GM19238 (cell line): ENCODE measurements around the gene CCT6A.
"Not testable (repeated sequence)": the region's sequence is repeated elsewhere in the genome, so short reads cannot be mapped to it uniquely, and the experiment has no call there.

Source experiments
- DNase-seq: peaks from one replicate; pipeline ENCODE4 v3.0.0; 2011; ENCODE audit warnings: low spot score; ENCODE audit not compliant: insufficient read length

The CCT6A gene

DNA sequence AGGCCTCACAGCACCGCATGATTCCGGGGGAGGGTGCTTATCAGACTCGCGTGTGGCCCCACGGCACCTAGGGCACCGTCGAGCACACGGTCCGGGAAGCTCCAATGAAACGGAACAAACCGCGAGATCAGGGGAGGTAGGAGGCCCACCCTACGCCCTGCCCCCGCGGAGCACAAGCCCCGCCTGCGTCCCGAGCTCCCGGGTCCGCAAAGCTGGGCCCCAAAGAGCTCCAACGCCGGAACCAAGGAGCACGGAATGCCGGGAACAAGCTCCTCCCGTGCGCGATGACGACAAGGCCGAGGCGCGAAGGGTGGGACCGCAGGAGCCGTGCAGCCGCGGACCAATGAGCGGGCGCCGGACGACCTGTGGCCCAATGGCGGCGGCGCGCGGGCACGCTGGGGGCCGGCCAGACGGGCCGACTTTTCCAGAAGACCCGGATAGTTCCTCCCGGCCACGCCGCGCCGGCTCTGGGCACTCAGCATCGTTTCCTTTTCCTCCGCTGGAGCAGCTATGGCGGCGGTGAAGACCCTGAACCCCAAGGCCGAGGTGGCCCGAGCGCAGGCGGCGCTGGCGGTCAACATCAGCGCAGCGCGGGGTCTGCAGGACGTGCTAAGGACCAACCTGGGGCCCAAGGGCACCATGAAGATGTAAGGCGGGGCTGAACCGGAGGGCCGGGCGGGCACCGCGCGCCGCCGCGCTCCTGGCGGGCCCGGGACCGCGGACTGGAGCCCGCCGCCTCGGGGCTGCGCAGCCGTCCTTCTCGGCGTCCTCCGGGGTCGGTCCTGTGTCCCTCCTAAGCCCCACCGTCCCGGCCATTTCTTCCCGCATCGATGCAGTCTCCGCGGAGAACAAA lies at the start of gene CCT6A, which contains the start of gene PSPH:
Gene CCT6A (plus strand): TSS at position 427 of the 853 bp plus-strand sequence. CDS start 84 bp downstream, at position 511.
Gene PSPH (minus strand): TSS at position 106 of the 853 bp plus-strand sequence. CDS start 30,232 bp downstream, outside the sequence.
- DNase-seq: peak; percentile 94

- DNase-seq: no peak
These were observed 47.8 kb upstream of the CCT6A start for GRCh38 chr7:56003749-56004148.

GRCh38 chr7:56007167-56007652 lies 44.4 kb upstream of the CCT6A start:
- DNase-seq: no peak

- no peak for DNase-seq
These were observed 43.7 kb upstream of the CCT6A start for GRCh38 chr7:56007891-56008290.

GRCh38 chr7:56009695-56010094 lies 41.9 kb upstream of the CCT6A start:
- no peak for DNase-seq

DNA sequence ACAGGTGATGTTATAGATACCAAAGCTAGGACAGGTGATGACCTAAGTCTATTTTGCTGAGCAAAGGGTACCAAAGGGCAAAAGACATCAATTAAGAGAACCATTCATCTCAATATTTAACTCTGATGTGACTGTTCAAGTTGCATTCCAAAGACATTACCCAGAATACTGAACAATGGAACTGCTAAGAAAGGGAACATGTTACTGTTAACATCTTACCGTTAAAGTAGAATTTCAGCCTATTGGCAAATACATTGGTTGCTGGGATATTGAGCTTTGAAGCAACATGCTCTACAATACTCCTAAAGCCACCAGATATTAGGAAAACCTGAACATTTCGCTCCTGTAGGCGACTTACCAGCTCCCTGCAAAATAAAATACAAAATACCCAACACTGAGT lies 34.5 kb upstream of the CCT6A start:
- not testable (repeated sequence) for DNase-seq

DNA sequence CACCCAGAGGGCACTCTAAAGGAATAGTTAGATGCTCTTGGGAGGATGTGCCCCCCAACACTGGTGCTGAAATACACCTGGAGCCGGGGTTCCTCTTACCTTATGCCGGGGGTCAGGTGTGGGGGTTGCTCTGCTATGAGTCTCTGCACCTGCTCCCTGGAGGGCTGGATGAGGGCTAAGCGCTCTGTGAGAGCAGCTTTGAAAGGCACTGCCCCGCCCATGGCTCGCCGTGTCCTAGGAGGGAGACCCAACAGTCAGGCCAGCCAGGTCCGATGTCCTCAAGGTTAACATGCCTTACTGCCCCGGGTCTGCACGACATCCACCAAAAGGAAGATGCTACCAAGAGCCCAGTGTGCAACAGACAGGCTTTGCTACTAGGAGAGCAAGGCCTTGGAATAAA lies 32.1 kb upstream of the CCT6A start:
- DNase-seq: no peak

- no peak for DNase-seq
These were observed 28.1 kb upstream of the CCT6A start for GRCh38 chr7:56023500-56023899.

- DNase-seq: no peak
These were observed 25.0 kb upstream of the CCT6A start for GRCh38 chr7:56026538-56026937.

DNA sequence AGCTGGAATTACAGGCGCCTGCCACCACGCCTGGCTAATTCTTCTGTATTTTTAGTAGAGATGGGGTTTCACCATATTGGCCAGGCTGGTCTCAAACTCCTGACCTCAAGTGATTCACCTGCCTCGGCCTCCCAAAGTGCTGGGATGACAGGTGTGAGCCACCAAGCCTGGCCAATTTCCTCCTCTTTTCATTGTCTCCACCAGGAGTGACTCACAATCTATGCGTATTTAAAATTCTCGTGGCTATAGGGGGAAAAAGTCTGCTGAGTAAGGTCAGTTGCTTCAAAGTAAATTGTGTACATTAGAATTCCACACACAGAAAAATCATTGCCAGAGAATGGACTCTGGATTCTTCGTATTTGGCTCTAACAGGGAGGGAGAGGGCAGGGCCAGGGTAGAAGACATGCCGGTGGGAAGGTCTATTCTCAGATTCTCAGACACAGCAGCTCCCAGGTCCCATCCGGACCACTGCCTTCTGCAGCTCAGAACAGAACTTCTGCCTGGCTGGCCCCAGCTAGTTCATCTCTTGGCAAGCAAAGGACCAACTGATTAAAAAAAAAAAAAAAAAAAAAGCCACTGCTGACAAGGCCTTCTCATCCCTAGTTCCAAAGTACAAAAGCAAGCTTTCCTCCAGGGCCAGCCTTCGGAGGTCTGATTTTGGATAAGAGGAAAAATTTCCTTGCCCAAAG lies 22.5 kb upstream of the CCT6A start:
- DNase-seq: no peak

- no peak for DNase-seq
These were observed 21.2 kb upstream of the CCT6A start for GRCh38 chr7:56030340-56030739.

- DNase-seq: not testable (repeated sequence)
These were observed 20.0 kb upstream of the CCT6A start for GRCh38 chr7:56031556-56031955.

DNA sequence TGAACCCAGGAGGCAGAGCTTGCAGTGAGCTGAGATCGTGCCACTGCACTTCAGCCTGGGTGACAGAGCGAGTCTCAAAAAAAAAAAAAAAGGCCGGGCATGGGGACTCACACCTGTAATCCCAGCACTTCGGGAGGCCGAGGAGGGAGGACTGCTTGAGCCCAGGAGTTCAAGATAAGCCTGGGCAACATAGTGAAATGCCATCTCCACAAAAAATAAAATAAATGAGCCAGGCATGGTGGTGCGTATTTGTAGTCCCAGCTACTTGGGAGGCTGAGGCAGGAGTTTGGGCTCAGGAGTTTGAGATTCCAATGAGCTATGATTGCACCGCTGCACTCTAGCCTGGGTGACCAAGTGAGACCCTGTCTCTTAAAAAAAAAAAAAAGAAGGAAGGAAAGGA lies 19.0 kb upstream of the CCT6A start:
- not testable (repeated sequence) for DNase-seq

GRCh38 chr7:56033671-56034432 lies 17.7 kb upstream of the CCT6A start:
- peak; percentile 78 for DNase-seq

GRCh38 chr7:56040730-56041129 lies 10.8 kb upstream of the CCT6A start:
- DNase-seq: no peak

- DNase-seq: not testable (repeated sequence)
These were observed 5.8 kb upstream of the CCT6A start for GRCh38 chr7:56045758-56046157.

GRCh38 chr7:56046721-56047445 lies 4.7 kb upstream of the CCT6A start:
- no peak for DNase-seq

DNA sequence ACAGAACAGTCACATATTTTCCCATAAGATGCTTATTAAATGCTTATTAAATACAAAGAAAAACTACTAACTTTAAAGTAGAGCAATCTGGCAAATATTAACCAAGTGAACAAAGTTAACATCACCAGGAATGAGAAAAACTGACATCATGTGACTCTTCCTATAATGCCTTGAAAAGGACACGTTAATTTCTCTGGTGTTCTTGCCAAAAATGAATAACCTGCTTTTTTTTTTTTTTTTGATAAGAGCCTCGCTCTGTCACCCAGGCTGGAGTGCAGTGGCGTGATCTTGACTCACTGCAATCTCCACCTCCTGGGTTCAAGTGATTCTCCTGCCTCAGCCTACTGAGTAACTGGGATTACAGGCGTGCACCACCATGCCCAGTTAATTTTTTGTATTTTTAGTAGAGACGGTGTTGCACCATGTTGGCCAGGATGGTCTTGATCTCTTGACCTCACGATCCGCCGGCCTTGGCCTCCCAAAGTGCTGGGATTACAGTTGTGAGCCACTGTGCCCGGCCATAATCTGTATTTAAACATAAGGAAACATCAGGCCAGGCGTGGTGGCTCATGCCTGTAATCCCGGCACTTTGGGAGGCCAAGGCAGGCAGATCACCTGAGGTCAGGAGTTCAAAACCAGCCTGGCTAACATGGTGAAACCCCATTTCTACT lies 4.0 kb upstream of the CCT6A start:
- not testable (repeated sequence) for DNase-seq

DNA sequence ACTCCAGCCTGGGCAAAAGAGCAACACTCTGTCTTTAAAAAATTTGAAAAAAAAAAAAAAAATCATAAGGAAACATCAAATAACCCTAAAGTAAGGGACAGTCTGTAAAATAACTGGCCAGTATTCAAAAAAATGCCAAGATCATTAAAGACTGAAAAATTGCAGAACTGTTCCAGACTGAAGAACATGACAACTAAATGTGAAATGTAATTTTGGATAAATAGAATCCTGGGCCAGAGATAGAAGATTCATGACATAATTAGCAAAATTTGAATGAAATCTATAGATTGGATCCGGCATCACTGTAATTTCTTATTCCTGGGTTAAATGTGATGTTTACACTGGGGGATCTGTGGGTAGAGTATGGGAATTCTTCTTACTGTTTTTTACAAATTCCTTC lies 3.3 kb upstream of the CCT6A start:
- DNase-seq: no peak

DNA sequence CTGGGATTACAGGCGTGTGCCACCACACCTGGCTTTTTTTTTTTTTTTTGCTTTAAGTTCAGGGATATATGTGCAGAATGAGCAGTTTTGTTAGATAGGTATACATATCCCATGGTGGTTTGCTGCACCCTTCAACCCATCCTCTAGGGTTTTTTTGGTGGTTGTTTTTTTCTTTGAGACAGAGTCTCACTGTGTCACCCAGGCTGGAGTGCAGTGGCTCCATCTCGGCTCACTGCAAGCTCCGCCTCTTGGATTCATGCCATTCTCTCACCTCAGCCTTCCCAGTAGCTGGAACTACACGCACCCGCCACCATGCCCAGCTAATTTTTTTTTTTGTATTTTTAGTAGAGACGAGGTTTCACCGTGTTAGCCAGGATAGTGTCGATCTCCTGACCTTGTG lies 2.8 kb upstream of the CCT6A start:
- DNase-seq: not testable (repeated sequence)

DNA sequence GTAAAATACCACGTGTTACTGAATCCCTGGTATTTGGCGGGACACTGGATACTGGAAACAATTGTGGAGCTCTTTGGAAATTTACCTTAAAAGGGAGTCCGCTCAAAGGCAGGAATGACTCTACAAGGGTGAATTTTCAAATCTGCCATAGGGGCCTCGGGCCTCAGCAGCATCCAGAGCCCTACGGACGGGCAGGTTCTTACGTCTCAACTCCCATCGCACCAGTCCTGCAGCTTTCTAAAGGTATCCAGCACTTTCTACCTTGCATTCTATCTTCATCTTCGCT lies 569 bp upstream of the CCT6A start:
- no peak for DNase-seq
